Measurements from ENCODE around the gene HIGD2A.
"Not testable (repeated sequence)": the region's sequence is repeated elsewhere in the genome, so short reads cannot be mapped to it uniquely, and the experiment has no call there.

Gene HIGD2A

DNA sequence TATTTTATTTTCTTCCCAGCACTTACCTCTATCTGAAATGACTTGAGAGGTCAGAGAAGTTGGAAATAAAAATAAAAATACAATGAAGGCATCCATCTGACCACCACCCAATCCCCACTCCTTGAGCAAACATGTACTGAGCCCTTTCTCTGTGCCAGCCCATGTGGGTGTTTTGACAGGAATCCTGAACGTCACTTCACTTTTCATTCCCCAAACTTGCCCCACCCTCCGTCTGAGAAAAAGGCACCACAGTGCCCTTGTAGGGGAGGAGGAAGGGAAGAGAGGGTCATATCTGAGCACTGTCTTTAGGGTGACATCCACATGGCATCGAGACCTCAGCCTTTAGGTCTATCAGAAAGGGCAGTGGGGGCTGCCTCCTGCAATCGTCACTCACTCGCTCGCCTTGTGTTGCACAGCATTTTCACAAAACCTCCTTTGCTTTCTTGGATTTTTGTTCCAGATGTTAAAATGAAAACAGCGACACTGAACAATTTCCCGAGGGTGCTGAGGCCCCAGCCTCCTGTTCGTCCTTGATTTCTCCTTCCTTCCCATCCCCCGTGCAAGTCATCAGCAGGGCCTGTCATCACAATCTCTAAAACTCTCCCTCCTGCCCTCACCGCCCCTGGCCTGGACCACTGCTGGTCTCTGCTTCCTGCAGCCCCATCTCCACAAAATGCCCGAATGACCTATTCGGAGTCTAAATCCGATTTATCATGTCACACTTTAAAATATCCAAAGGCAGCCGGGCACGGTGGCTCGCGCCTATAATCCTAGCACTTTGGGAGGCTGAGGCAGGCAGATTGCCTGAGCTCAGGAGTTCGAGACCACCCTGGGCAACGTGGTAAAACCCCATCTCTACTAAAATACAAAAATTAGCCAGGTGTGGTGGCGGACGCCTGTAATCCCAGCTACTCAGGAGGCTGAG lies 13.0 kb downstream of the HIGD2A start:
- no peak for DNase-seq (ENCODE audit: low read depth)
- H3K4me3 ChIP-seq (ENCODE audit: low read depth, low read length): no peak overlapping the region
- TF ChIP-seq, protein P1, sequence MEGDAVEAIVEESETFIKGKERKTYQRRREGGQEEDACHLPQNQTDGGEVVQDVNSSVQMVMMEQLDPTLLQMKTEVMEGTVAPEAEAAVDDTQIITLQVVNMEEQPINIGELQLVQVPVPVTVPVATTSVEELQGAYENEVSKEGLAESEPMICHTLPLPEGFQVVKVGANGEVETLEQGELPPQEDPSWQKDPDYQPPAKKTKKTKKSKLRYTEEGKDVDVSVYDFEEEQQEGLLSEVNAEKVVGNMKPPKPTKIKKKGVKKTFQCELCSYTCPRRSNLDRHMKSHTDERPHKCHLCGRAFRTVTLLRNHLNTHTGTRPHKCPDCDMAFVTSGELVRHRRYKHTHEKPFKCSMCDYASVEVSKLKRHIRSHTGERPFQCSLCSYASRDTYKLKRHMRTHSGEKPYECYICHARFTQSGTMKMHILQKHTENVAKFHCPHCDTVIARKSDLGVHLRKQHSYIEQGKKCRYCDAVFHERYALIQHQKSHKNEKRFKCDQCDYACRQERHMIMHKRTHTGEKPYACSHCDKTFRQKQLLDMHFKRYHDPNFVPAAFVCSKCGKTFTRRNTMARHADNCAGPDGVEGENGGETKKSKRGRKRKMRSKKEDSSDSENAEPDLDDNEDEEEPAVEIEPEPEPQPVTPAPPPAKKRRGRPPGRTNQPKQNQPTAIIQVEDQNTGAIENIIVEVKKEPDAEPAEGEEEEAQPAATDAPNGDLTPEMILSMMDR (IDR thresholded peaks at IDR 0.05; ENCODE audit: low read depth, low read length, missing control alignments): no peak
- in situ Hi-C loops (cut with HindIII; ENCODE audit: low sequenced_read_pairs): no loop called here

DNA sequence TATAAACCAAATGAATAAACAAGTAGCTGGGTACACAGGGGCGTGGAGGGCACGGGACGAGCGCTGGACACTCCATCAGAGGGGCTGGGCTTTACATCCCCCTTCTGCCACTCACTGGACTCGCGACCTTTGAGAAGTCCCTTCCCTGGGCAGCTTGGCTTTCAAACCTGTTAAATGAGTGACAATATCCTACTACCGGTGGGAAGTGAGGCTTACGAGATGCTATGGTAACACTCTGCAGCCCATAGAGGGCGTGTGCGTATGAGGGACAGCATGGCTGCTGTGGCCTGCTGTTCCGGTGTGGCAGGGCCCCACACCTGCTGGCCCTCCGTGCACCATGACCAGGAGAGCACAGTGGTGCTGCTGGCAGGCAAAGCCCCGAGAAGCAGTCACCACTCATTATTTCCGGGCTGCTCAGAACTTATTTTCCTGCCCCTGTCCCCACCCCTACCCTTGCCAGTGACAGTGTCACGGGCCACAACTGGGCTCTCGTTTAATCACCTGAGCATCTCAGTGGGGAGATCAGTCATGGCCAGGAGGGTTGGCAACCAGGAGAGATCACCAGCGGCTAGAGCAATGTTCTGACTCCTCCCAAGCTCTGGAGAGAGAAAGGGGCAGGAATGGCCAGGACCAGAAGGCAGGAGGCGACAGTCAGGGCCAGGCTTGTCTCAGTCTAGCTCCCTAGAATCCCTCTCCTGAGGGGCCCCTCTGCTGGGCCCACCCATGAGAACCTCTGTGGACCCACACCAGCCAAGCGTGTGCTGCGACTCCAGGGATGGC lies 17.3 kb downstream of the HIGD2A start:
- no peak overlapping the region for H3K4me3 ChIP-seq (ENCODE audit: low read depth, low read length)
- in situ Hi-C loops (cut with HindIII; ENCODE audit: low sequenced_read_pairs): no loop called here
- DNase-seq (ENCODE audit: low read depth): no peak
- TF ChIP-seq, protein P1 (IDR thresholded peaks at IDR 0.05; ENCODE audit: low read depth, low read length, missing control alignments): no peak

DNA sequence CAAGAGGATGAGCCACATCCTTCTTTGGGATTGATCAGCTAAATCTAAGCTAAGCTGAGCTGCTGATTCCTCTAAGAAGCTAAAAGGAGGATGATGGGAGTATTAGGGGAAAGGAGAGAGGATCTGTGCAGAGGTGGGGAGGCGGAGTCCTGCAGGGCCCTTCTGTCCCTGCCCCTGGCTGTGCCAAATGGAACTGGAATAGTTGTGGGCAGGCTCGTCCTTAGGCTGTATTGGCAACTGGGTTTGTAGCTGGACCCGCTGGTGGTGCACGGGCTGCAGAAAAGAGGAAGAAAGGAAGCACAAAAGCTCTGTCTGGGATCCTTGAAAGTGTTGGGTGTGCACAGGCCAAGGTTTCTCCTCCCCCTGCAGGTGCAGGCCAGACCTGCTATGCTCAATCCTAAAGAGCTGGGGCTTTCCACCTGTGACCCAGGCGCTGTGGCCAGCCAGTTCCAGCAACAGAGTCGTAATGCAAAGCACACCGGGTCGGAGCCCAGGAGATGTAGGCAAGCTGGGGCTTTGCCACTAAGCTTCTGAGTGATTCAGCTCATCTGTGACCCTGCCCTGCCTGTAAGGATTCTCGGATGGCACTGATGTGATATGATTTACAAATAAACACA lies 18.0 kb downstream of the HIGD2A start:
- no peak overlapping the region for H3K4me3 ChIP-seq (ENCODE audit: low read depth, low read length)
- TF ChIP-seq, protein P1 (IDR thresholded peaks at IDR 0.05; ENCODE audit: low read depth, low read length, missing control alignments): no peak
- no peak for DNase-seq (ENCODE audit: low read depth)
- in situ Hi-C loops (cut with HindIII; ENCODE audit: low sequenced_read_pairs): no loop called here

DNA sequence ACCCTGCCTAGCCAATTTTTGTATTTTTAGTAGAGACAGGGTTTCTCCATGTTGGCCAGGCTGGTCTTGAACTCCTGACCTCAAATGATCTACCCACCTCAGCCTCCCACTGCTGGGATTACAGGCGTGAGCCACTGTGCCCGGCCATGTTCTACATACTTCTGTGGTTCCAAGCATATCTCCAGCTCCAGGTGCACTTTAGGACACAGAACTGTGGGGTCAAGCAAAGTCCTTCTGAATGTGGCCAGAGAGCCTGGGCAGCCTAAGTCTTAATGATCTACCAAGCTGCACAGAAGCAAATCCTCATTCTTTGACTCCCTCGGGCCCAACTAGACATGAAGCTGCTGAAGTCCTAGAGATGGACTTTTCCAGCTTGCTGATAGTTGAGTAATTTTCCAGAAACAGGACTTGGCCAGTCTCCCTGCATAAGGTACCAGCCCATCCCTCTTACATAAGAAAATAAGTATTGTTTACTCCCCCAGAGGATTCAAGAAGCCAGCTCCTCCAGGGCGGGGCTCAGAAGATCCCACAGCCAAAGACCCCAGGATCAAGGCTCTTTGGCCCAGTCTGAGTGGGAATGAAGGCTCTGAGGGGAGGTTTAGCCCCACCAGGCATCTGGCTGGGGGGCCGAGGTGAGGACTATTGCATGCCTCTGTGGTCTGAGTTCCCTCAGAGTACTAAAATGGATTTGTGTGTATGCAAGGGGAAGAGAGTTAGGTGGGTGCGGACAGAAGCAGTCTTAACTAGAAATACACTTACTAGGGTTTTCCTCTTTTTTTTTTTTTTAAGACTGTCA lies 19.1 kb downstream of the HIGD2A start:
- no peak for DNase-seq (ENCODE audit: low read depth)
- H3K4me3 ChIP-seq (ENCODE audit: low read depth, low read length): no peak overlapping the region
- TF ChIP-seq, protein P1 (IDR thresholded peaks at IDR 0.05; ENCODE audit: low read depth, low read length, missing control alignments): no peak
- in situ Hi-C loops (cut with HindIII; ENCODE audit: low sequenced_read_pairs): no loop called here

DNA sequence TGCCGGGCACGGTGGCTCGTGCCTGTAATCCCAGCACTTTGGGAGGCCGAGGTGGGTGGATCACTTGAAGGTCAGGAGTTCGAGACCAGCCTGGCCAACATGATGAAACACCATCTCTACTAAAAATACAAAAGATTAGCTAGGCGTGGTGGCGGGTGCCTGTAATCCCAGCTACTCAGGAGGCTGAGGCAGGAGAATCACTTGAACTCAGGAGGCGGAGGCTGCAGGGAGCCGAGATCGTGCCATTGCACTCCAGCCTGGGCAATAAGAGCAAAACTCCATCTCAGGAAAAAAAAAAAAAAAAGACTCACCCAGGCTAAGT lies 19.7 kb downstream of the HIGD2A start:
- H3K4me3 ChIP-seq (ENCODE audit: low read depth, low read length); DNase-seq (ENCODE audit: low read depth); in situ Hi-C loops (cut with HindIII; ENCODE audit: low sequenced_read_pairs): not testable (repeated sequence)

DNA sequence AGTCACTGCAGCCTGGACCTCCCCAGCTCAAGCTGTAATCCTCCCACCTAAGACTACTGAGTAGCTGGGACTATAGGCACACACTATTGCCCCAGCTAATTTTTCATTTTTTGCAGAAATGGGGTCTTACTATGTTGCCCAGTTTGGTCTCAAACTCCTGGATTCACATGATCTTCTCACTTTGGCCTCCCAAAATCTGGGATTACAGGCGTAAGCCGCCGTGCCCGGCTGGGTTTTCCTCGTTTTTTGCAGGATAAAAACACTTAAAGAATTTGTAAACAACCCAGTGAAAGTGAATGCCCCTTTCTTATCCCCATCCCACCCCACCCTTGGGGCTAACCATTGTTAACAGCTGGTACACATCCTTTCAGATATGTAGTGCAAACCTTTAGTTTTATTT lies 20.0 kb downstream of the HIGD2A start:
- no peak for DNase-seq (ENCODE audit: low read depth)
- TF ChIP-seq, protein P1 (IDR thresholded peaks at IDR 0.05; ENCODE audit: low read depth, low read length, missing control alignments): no peak
- no peak overlapping the region for H3K4me3 ChIP-seq (ENCODE audit: low read depth, low read length)
- in situ Hi-C loops (cut with HindIII; ENCODE audit: low sequenced_read_pairs): no loop called here

Measured in astrocyte of the cerebellum (primary cell).